ENCODE data around the gene PDE4B. TPM values are rescaled to one million over a fixed set of nuclear protein-coding genes. Genes with fewer than 3 reads are reported as not detected.

Gene PDE4B
- total and polyA plus RNA-seq, 10 of the 15 experiments (the other 5 are each of a cell fraction or from before 2014, with no cell fraction given): 3.0 to 13.2 (median 5.7) TPM

DNA sequence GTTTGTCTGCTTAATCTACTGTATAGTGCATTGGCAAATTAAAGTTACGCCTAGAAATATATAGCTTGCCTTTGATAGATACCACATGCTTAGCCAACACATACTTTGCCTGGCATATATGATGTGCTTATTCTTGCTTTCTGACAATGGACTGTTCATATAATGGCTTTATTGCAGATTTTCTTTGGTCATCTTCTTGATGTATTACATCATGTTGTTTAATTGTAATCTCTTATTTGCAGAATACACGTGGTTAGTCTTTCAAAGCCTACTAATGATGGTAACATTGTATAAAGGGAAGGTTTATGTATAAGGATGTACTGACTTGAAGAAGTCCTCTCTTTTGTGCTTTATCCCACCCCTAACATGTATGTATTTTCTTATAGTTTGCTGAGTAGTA, 201.5 kb downstream of the PDE4B start (continued):
- TF ChIP-seq REST (IDR thresholded peaks at IDR 0.05; ENCODE audit: low read depth, low read length): no peak
- TF ChIP-seq IKZF2 (IDR thresholded peaks at IDR 0.05): no peak
- TF ChIP-seq MXI1 (IDR thresholded peaks at IDR 0.05; ENCODE audit: low read depth, low read length): no peak
- TF ChIP-seq KLF5 (IDR thresholded peaks at IDR 0.05; ENCODE audit: partially characterized antibody): no peak
- TF ChIP-seq SIN3A (IDR thresholded peaks at IDR 0.05; ENCODE audit: low read depth, low read length): no peak

GRCh38 chr1:65995336-65995735, 202.6 kb downstream of the PDE4B start:
- Histone ChIP-seq H3K27me3 (replicated peaks in 1 of 2; ENCODE audit: control insufficient read depth in 2 of 2, insufficient read depth in 2 of 2, low read length in 1 of 2) (no peaks in the 10 kb centered on the region), H3K4me3 (no peak overlapping the region), H3K79me2 (ENCODE audit: control insufficient read depth, insufficient read depth, low read length) (no peaks in the 10 kb centered on the region), H4K20me1 (ENCODE audit: control insufficient read depth, insufficient read depth) (no peaks in the 10 kb centered on the region), H3K4me2 (ENCODE audit: control insufficient read depth, insufficient read depth) (no peak overlapping the region), H3K9ac (ENCODE audit: control insufficient read depth, insufficient read depth, low read length) (no peak overlapping the region), H2AFZ (ENCODE audit: control insufficient read depth, low read depth, low read length) (no peak overlapping the region), H3K36me3 (ENCODE audit: control insufficient read depth in 2 of 2, insufficient read depth in 2 of 2, low read length in 1 of 2) (no peaks in the 10 kb centered on the region), H3K27ac (ENCODE audit: control insufficient read depth, insufficient read depth) (no peak overlapping the region), H3K4me1 (ENCODE audit: control insufficient read depth, insufficient read depth, low read length) (no peaks in the 10 kb centered on the region), H3K9me3 (replicated peaks; ENCODE audit: control insufficient read depth, insufficient read depth, low read length) (no peaks in the 10 kb centered on the region)
- no TSS peak for BruUV-seq (replicated peaks)
- no peak for TF ChIP-seq CEBPZ (IDR thresholded peaks at IDR 0.05; ENCODE audit: low read depth, low read length)
- no peak for TF ChIP-seq TAF1 (IDR thresholded peaks at IDR 0.05; ENCODE audit: borderline replicate concordance, low read depth, low read length)
- no peak for TF ChIP-seq DPF2 (IDR thresholded peaks at IDR 0.05)
- no peak for TF ChIP-seq NFYB (IDR thresholded peaks at IDR 0.05; ENCODE audit: insufficient read depth, low read depth, low read length)
- TF ChIP-seq EGR1 (IDR thresholded peaks at IDR 0.05; ENCODE audit: borderline replicate concordance in 1 of 2, low read depth in 2 of 2, low read length in 2 of 2): no peak
- TF ChIP-seq SP1 (IDR thresholded peaks at IDR 0.05; ENCODE audit: low read depth, low read length): no peak
- no peak for TF ChIP-seq ASH2L (IDR thresholded peaks at IDR 0.05; ENCODE audit: borderline replicate concordance, low read depth)
- no peak for TF ChIP-seq JUNB (IDR thresholded peaks at IDR 0.05)
- ChIA-PET POLR2A (no interaction called here), RAD21 (ENCODE audit: unreplicated experiment) (no interaction called here), CTCF (no interaction called here), SMC1A (ENCODE audit: uncharacterized antibody, unreplicated experiment) (no interaction called here)
- in situ Hi-C loops (cut with MboI) (no loop called here), intact Hi-C loops (cut with micrococcal nuclease; ENCODE audit: unreplicated experiment) (no loop called here)
- FAIRE-seq (no peak), ATAC-seq (no peak), DNase-seq (ENCODE audit: low read depth, low spot score) (no peak)
- WGBS (ENCODE audit: insufficient coverage, insufficient replicate concordance, low lambda C conversion rate, missing lambda C conversion rate): 18% methylated on average over 6 of the region's 6 CpGs

Data from GM12878 (cell line).